Measurements from ENCODE around the gene GRIA1.

DNA sequence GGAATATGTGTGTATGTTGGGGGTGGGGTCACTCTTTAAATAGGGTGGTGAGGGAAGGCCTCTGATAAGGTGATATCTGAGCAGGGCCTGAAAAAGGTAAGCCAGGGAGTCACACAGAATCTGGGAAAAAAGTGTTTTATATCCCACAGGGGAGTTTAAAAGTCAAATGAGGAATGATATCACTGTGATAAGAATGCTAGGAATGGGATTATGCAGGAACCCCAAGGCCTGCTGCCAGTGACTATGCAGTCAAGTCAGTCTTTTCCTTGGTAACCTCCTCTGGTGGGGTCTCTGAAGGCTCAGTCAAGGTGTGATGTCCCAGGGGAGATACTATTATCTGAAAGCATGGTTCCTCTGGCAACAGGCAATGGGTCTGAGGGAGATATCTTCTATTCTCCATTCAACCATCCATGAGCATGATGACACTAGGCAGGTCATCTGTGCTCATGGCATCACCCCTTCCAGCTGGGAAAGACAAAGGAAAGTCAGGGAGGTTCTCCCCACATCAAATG lies 53.5 kb downstream of the GRIA1 start:
- TF ChIP-seq, protein P1, sequence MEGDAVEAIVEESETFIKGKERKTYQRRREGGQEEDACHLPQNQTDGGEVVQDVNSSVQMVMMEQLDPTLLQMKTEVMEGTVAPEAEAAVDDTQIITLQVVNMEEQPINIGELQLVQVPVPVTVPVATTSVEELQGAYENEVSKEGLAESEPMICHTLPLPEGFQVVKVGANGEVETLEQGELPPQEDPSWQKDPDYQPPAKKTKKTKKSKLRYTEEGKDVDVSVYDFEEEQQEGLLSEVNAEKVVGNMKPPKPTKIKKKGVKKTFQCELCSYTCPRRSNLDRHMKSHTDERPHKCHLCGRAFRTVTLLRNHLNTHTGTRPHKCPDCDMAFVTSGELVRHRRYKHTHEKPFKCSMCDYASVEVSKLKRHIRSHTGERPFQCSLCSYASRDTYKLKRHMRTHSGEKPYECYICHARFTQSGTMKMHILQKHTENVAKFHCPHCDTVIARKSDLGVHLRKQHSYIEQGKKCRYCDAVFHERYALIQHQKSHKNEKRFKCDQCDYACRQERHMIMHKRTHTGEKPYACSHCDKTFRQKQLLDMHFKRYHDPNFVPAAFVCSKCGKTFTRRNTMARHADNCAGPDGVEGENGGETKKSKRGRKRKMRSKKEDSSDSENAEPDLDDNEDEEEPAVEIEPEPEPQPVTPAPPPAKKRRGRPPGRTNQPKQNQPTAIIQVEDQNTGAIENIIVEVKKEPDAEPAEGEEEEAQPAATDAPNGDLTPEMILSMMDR (IDR thresholded peaks at IDR 0.05), result no peak
- TF ChIP-seq POLR2AphosphoS5 (IDR thresholded peaks at IDR 0.05), result no peak

Measured in gastroesophageal sphincter (tissue), 3 donors.